Head of caudate nucleus (tissue), 42 donors: Measurements from ENCODE around the gene MRPL3.

Source experiments
- DNase-seq, 42 donors: peaks; one replicate each; pipeline versions ENCODE4 v3.0.0 to v3.0.0-alpha.2; 2020 to 2021; ENCODE audit warnings: mixed read lengths in 7 of 42
- intact Hi-C: fragments of 100-400 bp; cut with DNase I; formaldehyde crosslinking; loops from one replicate; pipeline ENCODE4 v1.15.0; 2022

MRPL3 gene

GRCh38 chr3:131431754-131432153, 71.0 kb downstream of the MRPL3 start:
- DNase-seq, result no peak
- intact Hi-C loops, result no loop called here

- intact Hi-C loops, result no loop called here
- no peak for DNase-seq
These were observed 75.5 kb downstream of the MRPL3 start for GRCh38 chr3:131427226-131427625.

DNA sequence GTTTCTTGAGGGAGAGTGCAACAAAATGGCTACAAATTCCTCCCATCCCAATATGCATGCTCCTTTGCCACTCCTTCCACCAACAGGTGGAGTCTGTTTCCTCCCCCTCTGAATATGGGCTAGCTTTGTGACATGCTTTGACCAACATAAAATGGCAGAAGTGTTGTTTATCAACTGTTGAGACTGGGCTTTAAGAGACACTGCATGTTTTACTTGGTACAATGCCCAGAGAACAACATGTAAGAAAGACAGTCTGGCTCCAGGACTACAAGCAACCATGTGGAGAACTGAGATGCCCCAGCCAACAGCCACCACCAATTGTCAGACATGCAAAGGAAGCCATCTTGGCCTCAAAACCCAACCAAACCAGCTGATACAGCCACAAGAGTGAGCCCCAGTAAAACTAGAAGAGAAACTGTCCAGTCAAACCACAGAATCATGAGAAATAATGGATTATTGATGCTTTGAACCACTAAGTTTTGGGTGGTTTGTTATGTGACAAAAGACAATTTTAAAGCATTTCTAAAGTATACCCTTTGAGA, 80.7 kb downstream of the MRPL3 start:
- intact Hi-C loops, result no loop called here

DNA sequence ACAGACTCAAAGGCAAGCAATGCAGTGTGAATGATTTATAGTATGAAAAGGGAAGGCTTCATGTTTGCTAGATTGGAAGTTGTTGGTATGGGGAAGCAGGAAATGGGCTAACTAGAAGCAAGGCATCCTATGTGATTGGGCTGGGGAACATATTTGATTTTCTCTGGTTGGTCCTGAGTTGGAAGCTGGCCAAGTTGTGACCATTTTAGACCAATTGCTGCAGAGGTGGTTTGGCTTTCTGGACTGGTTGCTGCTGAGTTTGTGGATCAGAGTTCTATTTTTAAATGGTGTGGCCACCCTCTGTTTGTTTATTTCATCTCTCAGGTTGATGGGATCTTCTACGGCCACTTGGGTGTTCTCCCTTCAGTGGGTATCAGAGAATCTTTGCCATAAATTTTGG, 81.5 kb downstream of the MRPL3 start:
- intact Hi-C loops, result no loop called here
- no peak for DNase-seq

More for the DNA sequence above, 80.7 kb downstream of the MRPL3 start:
- no peak for DNase-seq

- no peak for DNase-seq
- intact Hi-C loops, result no loop called here
These were observed 85.0 kb downstream of the MRPL3 start for GRCh38 chr3:131417751-131418150.
